GM10266 (cell line): ENCODE measurements around the gene MKLN1.

Experiments
- DNase-seq: peaks from one replicate; pipeline ENCODE4 v3.0.0; 2012; ENCODE audit errors: extremely low spot score
- TF ChIP-seq, protein P1 (sequence below): IDR thresholded peaks from 2 replicates; pipeline ENCODE4 v1.5.1; 2012; ENCODE audit warnings: mild to moderate bottlenecking, low read depth; ENCODE audit not compliant: control insufficient read depth, insufficient read depth; ENCODE audit errors: missing control alignments

The MKLN1 gene

DNA sequence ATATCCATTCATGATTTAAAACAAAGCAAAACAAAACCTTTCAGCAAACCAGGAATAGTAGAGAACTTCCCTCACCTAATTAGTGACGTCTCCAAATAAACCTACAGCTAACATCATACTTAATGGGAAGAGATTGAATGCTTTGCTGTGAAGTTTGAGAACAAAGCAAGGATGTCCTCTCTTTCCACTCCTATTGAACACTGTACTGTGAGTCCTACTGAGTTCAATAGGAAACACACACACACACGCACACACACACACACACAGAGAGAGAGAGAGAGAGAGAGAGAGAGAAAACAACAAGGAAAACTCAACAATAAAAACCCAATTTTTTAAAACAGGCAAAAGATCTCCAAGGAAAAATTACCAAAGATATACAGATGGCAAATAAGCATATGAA lies 196.4 kb downstream of the MKLN1 start:
- DNase-seq: no peak
- TF ChIP-seq, protein P1, sequence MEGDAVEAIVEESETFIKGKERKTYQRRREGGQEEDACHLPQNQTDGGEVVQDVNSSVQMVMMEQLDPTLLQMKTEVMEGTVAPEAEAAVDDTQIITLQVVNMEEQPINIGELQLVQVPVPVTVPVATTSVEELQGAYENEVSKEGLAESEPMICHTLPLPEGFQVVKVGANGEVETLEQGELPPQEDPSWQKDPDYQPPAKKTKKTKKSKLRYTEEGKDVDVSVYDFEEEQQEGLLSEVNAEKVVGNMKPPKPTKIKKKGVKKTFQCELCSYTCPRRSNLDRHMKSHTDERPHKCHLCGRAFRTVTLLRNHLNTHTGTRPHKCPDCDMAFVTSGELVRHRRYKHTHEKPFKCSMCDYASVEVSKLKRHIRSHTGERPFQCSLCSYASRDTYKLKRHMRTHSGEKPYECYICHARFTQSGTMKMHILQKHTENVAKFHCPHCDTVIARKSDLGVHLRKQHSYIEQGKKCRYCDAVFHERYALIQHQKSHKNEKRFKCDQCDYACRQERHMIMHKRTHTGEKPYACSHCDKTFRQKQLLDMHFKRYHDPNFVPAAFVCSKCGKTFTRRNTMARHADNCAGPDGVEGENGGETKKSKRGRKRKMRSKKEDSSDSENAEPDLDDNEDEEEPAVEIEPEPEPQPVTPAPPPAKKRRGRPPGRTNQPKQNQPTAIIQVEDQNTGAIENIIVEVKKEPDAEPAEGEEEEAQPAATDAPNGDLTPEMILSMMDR: no peak

DNA sequence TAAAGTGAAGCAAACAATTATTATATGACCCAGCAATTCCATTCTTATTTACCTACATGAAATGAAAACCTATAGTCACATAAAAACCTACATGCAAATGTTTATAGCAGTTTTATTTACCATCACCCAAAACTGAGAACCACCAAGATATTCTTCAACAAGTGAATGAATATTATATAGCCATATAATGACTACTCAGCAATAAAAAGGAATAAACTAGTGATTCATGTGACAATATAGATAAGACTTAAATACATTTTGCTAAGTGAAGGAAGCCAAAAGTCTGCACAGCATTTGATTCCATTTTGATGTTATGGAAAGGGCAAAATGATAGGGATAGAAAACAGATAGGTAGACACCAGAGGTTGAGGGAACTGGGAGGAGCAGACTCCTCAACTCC lies 197.0 kb downstream of the MKLN1 start:
- TF ChIP-seq, protein P1: no peak

DNA sequence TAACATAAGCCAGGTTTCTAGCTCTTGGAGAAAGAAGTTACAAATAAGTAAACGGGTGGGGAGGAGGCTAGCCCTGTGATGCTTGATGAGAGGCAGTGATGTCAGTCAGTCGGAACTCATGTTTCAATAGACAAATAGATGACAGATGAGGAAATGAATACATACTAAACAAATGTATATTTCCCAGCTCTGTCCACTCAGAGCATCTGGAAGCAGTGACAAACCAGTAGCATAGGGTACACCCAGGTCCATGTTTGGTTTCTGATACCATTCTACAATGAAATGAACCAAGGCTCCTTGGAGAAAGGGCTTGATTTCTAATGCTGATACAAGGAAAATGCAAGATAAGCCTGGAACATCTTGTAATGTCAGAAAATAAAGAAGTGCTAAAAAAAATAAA lies 198.1 kb downstream of the MKLN1 start:
- DNase-seq: no peak

More for the DNA sequence above, 197.0 kb downstream of the MKLN1 start:
- no peak for DNase-seq

DNA sequence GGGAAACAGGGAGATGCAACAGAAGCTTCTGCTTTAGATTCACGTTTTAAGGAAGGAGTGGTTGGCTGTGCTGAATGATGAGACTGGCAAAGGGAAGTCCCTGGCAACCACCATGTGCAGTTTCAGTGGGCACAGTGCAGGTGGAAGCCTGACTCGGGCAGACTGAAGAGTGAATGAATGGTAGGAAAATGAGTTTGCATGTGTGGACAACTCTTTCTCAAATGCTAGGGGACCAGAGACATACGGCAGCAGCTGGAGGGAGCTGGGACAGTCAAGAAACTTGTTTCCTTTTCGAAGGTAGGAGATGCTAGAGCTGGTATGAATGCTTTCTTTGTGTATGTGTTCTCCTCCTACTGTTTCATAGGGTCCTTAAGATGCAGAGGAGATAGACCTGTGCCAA lies 199.8 kb downstream of the MKLN1 start:
- no peak for DNase-seq
- TF ChIP-seq, protein P1: no peak

More for the DNA sequence above, 198.1 kb downstream of the MKLN1 start:
- TF ChIP-seq, protein P1: no peak

DNA sequence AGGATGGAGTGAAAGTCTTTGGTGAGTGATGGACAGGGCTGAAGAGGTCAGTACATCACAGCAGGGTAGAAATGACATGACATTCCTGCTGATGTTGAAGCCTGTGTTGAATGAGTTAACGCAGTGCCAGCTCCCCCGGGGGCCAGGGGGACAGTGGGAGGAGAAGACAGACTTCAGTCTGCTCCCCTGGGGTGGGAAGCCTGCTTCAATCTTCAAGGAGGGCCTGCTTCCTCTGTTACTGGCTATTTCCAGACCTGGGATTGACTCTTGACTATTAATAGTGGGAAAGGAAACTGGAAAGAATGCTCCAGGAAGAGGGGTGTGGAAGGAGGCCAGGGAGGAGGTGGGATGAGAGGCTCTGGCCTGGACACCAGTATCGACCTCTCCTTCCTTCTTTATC lies 201.5 kb downstream of the MKLN1 start:
- TF ChIP-seq, protein P1: no peak
- DNase-seq: no peak

DNA sequence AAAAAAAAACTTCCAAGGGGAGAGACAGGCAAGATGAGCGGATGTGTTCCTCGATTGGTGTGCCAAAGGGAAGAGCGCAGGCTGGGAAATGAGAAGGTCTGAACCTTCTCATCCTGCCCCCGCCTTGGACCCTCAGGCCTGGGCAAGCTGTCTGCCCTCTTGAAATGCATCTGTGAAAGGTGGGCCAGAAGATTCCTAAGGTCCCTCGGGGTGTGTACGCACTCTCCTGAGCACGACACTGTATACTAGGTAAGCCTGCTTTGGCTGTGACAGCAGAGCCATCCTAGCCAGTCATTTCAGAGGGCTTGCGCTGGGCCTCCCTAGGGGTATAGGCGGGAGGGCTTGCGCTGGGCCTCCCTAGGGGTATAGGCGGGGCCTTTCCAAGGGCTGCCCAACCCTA lies 201.9 kb downstream of the MKLN1 start:
- no peak for DNase-seq
- TF ChIP-seq, protein P1: no peak

DNA sequence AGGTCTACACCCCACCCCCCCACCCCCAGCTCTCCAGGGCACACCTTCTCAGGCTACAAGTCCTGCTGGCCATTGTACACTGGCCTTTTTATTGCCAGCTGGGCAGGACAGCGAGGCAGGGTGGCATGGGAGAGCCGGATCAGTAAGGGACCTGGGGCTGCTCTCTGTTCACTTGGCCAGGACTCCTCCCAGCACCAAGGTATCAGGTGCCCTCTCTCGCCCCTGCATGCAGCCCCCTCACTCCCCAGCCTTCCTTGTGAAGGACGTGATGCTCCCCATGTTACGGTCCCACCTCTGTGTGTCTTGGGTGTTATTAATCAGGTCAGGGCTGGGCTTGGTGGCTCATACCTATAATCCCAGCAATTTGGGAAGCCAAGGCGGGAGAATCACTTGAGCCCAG lies 202.5 kb downstream of the MKLN1 start:
- DNase-seq: no peak
- TF ChIP-seq, protein P1: no peak
